Gastrocnemius medialis (tissue), 4 donors: ENCODE data around the gene KRTAP12-1. TPM values are rescaled to one million over a fixed set of nuclear protein-coding genes. Genes with fewer than 3 reads are reported as not detected.

Source experiments
- ATAC-seq, 2 donors: fragments of 150-250 bp; one replicate each; pipeline ENCODE4 v1.9.1; 2016
- DNase-seq, 2 donors: peaks; one replicate each; pipeline ENCODE4 v3.0.0-alpha.2; 2019
- H3K27ac ChIP-seq, 4 donors: fragments of 200-600 bp; sonication (generic); 1 replicate in 1 of 4; 2 replicates in 3 of 4; pipeline ENCODE4 v1.5.1; 2016 to 2018; ENCODE audit warnings: mild to moderate bottlenecking in 2 of 4, moderate library complexity in 1 of 4
- H3K27me3 ChIP-seq, 3 donors: fragments of 200-600 bp; sonication (generic) in 2 of 3; 1 replicate in 1 of 3; 2 replicates in 2 of 3; pipeline versions ENCODE4 v1.5.1 to v1.6.0; 2016 to 2019; ENCODE audit warnings: mild to moderate bottlenecking in 1 of 3, moderate library complexity in 1 of 3
- H3K36me3 ChIP-seq, 2 donors: fragments of 200-600 bp; sonication (generic) in 1 of 2; one replicate each; pipeline ENCODE4 v1.5.1; 2017 to 2018
- H3K4me1 ChIP-seq, 2 donors: fragments of 200-600 bp; sonication (generic) in 1 of 2; one replicate each; pipeline ENCODE4 v1.5.1; 2016 to 2017; ENCODE audit warnings: mild to moderate bottlenecking in 2 of 2
- H3K4me3 ChIP-seq, 4 donors: fragments of 200-600 bp; sonication (generic) in 3 of 4; 1 replicate in 1 of 4; 2 replicates in 3 of 4; pipeline ENCODE4 v1.5.1; 2016 to 2019; ENCODE audit warnings: mild to moderate bottlenecking in 2 of 4
- H3K9me3 ChIP-seq, 3 donors: fragments of 200-600 bp; sonication (generic) in 2 of 3; 1 replicate in 1 of 3; 2 replicates in 2 of 3; pipeline ENCODE4 v1.5.1; 2016 to 2019
- POLR2A ChIP-seq, 2 donors: fragments of 450-650 bp; IDR thresholded peaks; one replicate each; pipeline ENCODE4 v1.6.1; 2017; ENCODE audit warnings: antibody characterized with exemption in 2 of 2, mild to moderate bottlenecking in 2 of 2, moderate library complexity in 2 of 2
- in situ Hi-C, 4 donors: fragments of 200-750 bp; cut with MboI; loops; one replicate each; pipeline versions ENCODE4 v1.15.0 to v1.8.0; 2017; ENCODE audit warnings: low sequenced_read_pairs in 4 of 4
- intact Hi-C: fragments of 100-400 bp; cut with DNase I; formaldehyde crosslinking; loops from one replicate; pipeline ENCODE4 v1.15.1; 2023; ENCODE audit warnings: low total_unique reads
- total RNA-seq, 4 donors: library from RNA; depleted of rRNA; stranded (reverse); fragments of >200 nt; gene quantifications; one replicate each; pipeline versions ENCODE4 v1.1.0 to v1.2.3, GENCODE V29; 2016
- TF ChIP-seq, protein P1 (sequence below), 5 experiments: fragments of 450-650 bp in 3 of 5; fragments of 200-600 bp in 2 of 5; sonication (generic) in 2 of 5; IDR thresholded peaks in 4 of 5; conservative IDR thresholded peaks in 1 of 5; 1 replicate in 4 of 5; 2 replicates in 1 of 5; pipeline ENCODE4 v1.5.1; 2016 to 2019; ENCODE audit warnings: antibody characterized with exemption in 5 of 5, mild to moderate bottlenecking in 3 of 5, moderate library complexity in 3 of 5

The KRTAP12-1 gene
- total RNA-seq, 4 donors from 2014 or later: not detected

GRCh38 chr21:44658541-44658910 lies 23.4 kb downstream of the KRTAP12-1 start:
- H3K27ac ChIP-seq: no peak overlapping the region
- H3K27me3 ChIP-seq: peaks cover 0 to 8% (median 4%) of the 10 kb centered on the region in 3 donors
- DNase-seq: no peak
- H3K4me3 ChIP-seq: no peak overlapping the region
- in situ Hi-C loops: no loop called here
- no peaks in the 10 kb centered on the region for H3K9me3 ChIP-seq
- intact Hi-C loops: no loop called here
- H3K4me1 ChIP-seq: no peaks in the 10 kb centered on the region
- no peak for TF ChIP-seq POLR2A (IDR thresholded peaks at IDR 0.05)
- TF ChIP-seq, protein P1, sequence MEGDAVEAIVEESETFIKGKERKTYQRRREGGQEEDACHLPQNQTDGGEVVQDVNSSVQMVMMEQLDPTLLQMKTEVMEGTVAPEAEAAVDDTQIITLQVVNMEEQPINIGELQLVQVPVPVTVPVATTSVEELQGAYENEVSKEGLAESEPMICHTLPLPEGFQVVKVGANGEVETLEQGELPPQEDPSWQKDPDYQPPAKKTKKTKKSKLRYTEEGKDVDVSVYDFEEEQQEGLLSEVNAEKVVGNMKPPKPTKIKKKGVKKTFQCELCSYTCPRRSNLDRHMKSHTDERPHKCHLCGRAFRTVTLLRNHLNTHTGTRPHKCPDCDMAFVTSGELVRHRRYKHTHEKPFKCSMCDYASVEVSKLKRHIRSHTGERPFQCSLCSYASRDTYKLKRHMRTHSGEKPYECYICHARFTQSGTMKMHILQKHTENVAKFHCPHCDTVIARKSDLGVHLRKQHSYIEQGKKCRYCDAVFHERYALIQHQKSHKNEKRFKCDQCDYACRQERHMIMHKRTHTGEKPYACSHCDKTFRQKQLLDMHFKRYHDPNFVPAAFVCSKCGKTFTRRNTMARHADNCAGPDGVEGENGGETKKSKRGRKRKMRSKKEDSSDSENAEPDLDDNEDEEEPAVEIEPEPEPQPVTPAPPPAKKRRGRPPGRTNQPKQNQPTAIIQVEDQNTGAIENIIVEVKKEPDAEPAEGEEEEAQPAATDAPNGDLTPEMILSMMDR (IDR thresholded peaks at IDR 0.05 in 4 of 5, conservative IDR thresholded peaks at IDR 0.05 in 1 of 5): no peak
- ATAC-seq: no peak
- H3K36me3 ChIP-seq: no peaks in the 10 kb centered on the region

- no peaks in the 10 kb centered on the region for H3K4me1 ChIP-seq
- no peak for TF ChIP-seq POLR2A (IDR thresholded peaks at IDR 0.05)
- TF ChIP-seq, protein P1 (IDR thresholded peaks at IDR 0.05 in 4 of 5, conservative IDR thresholded peaks at IDR 0.05 in 1 of 5): no peak
- intact Hi-C loops: no loop called here
- H3K4me3 ChIP-seq: no peak within 1 kb of the TSS
- in situ Hi-C loops: no loop called here
- no peak for ATAC-seq
- H3K36me3 ChIP-seq: no peaks in the 10 kb centered on the region
- no peak for DNase-seq
- no peak within 1 kb of the TSS for H3K27ac ChIP-seq
- H3K9me3 ChIP-seq: no peaks in the 10 kb centered on the region
- peaks cover 0 to 8% (median 4%) of the 10 kb centered on the region in 3 donors for H3K27me3 ChIP-seq
Observed at GRCh38 chr21:44657635-44658540, 24.1 kb downstream of the KRTAP12-1 start, which contains the start of gene KRTAP12-3. Gene KRTAP12-3, plus strand, starts transcription at chr21:44657932. Its CDS starts 48 bp downstream, at chr21:44657980.

- H3K9me3 ChIP-seq: no peaks in the 10 kb centered on the region
- no peak overlapping the region for H3K27ac ChIP-seq
- no peaks in the 10 kb centered on the region for H3K36me3 ChIP-seq
- DNase-seq (no peak), ATAC-seq (no peak)
- intact Hi-C loops: no loop called here
- H3K27me3 ChIP-seq: peaks cover 0 to 8% (median 4%) of the 10 kb centered on the region in 3 donors
- in situ Hi-C loops: no loop called here
- TF ChIP-seq POLR2A (IDR thresholded peaks at IDR 0.05): no peak
- H3K4me1 ChIP-seq: no peaks in the 10 kb centered on the region
- H3K4me3 ChIP-seq: no peak overlapping the region
Observed at GRCh38 chr21:44656868-44657267, 25.1 kb downstream of the KRTAP12-1 start.

DNA sequence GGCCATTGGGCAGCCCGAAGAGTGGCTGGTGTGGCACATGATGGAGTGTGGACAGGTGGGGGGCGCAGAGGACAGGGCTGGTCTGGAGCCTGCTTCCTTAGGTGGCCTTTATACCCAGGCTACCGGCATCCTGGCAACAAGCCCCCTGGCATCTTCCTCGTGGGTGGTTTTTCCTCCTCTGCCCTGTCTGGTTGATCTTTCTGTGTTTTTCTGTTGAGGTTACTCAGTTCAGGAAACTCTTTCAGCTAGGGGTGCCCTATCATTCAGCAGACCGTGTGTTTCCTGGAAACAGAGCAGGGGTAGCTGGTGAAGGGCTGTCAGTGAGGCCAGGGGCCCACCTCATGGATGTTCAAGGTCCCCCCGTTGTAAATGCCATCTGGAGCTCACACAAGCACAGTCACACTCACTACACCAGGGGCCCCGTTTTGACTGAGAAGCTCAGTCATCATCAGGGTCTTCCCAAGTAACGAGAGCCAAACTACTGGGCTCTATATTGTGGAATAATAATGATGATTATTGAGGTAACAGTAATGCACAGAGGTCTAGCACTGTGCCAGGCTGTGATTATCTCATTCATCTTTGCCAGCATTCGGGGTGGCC lies 27.3 kb downstream of the KRTAP12-1 start, which contains the start of gene KRTAP12-4:
TSS of gene KRTAP12-4 (minus strand) at position 84 of the 600 bp plus-strand sequence. CDS start at position 39, 45 bp downstream.
- no peaks in the 10 kb centered on the region for H3K4me1 ChIP-seq
- peaks cover 0 to 8% (median 4%) of the 10 kb centered on the region in 3 donors for H3K27me3 ChIP-seq
- in situ Hi-C loops (no loop called here), intact Hi-C loops (no loop called here)
- no peak for DNase-seq
- TF ChIP-seq, protein P1 (IDR thresholded peaks at IDR 0.05 in 4 of 5, conservative IDR thresholded peaks at IDR 0.05 in 1 of 5): no peak
- no peak for TF ChIP-seq POLR2A (IDR thresholded peaks at IDR 0.05)
- no peaks in the 10 kb centered on the region for H3K36me3 ChIP-seq
- no peak within 1 kb of the TSS for H3K4me3 ChIP-seq
- no peak for ATAC-seq
- no peak within 1 kb of the TSS for H3K27ac ChIP-seq
- H3K9me3 ChIP-seq: no peaks in the 10 kb centered on the region
